Colonic mucosa (tissue), 4 donors: Measurements from ENCODE around the gene IRF2. TPM values are rescaled to one million over a fixed set of nuclear protein-coding genes. Genes with fewer than 3 reads are reported as not detected.

Experiments
- DNase-seq: peaks from one replicate; pipeline ENCODE4 v3.0.0-alpha.2; 2020
- H3K27ac ChIP-seq: fragments of 200-600 bp; one replicate; pipeline ENCODE4 v1.8.0; 2021
- H3K27me3 ChIP-seq: fragments of 200-600 bp; one replicate; pipeline ENCODE4 v1.8.0; 2021
- H3K36me3 ChIP-seq: fragments of 200-600 bp; one replicate; pipeline ENCODE4 v1.8.0; 2021
- H3K4me1 ChIP-seq: fragments of 200-600 bp; one replicate; pipeline ENCODE4 v1.8.0; 2021; ENCODE audit warnings: mild to moderate bottlenecking
- H3K4me3 ChIP-seq: fragments of 200-600 bp; one replicate; pipeline ENCODE4 v1.8.0; 2021
- H3K9ac ChIP-seq, 2 donors: one replicate each; pipeline ENCODE4 v1.7.0; 2013; ENCODE audit warnings: control low read depth in 2 of 2, low read depth in 2 of 2, low read length in 2 of 2
- H3K9me3 ChIP-seq: fragments of 200-600 bp; one replicate; pipeline ENCODE4 v1.8.0; 2021
- intact Hi-C: fragments of 100-400 bp; cut with DNase I; formaldehyde crosslinking; loops from one replicate; pipeline ENCODE4 v1.14.1; 2022
- total RNA-seq, 2 donors: library from RNA; stranded (reverse); fragmentation: NEBNext Ultra II Directional in 1 of 2; extraction: Animal tissue kit (Norgen Biotek cat#: 25700) in 1 of 2; gene quantifications; one replicate each; pipeline ENCODE4 v1.2.1, GENCODE V29; 2021
- TF ChIP-seq, protein P1 (sequence below): fragments of 200-600 bp; IDR thresholded peaks from one replicate; pipeline ENCODE4 v1.8.0; 2022; ENCODE audit warnings: antibody characterized with exemption, mild to moderate bottlenecking
- donor health status: healthy.
- donor health status: DM: no; HTN: no; CAD: no.
- donor health status: DM: no; HTN: no; CAD: no.

Gene IRF2
- total RNA-seq, 2 donors from 2014 or later, result 36.2 to 61.9 TPM

DNA sequence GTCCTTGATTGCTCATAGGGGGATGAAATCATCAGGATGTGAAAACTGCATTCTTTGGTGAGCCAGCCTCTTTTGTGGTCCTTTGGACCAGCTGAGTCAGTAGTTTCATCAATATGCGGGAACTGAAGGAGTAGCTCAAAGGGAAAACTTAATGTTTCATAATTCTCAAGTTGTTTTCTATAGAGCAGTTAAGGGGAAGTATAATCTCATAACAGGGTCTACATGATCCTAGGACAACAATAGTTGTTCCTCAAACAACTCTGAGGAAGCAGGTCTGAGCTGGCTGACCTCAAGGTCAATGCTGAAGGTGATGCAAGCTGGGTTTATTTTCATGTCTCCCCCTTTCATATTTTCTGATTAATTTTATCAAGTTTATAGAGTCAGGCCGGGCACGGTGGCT, 36.1 kb upstream of the IRF2 start:
- Histone ChIP-seq H3K27ac (no peak overlapping the region), H3K9ac (no peak overlapping the region), H3K4me3 (no peak overlapping the region), H3K27me3 (no peaks in the 10 kb centered on the region), H3K36me3 (no peaks in the 10 kb centered on the region), H3K9me3 (no peaks in the 10 kb centered on the region), H3K4me1 (no peaks in the 10 kb centered on the region)
- no peak for DNase-seq
- TF ChIP-seq, protein P1, sequence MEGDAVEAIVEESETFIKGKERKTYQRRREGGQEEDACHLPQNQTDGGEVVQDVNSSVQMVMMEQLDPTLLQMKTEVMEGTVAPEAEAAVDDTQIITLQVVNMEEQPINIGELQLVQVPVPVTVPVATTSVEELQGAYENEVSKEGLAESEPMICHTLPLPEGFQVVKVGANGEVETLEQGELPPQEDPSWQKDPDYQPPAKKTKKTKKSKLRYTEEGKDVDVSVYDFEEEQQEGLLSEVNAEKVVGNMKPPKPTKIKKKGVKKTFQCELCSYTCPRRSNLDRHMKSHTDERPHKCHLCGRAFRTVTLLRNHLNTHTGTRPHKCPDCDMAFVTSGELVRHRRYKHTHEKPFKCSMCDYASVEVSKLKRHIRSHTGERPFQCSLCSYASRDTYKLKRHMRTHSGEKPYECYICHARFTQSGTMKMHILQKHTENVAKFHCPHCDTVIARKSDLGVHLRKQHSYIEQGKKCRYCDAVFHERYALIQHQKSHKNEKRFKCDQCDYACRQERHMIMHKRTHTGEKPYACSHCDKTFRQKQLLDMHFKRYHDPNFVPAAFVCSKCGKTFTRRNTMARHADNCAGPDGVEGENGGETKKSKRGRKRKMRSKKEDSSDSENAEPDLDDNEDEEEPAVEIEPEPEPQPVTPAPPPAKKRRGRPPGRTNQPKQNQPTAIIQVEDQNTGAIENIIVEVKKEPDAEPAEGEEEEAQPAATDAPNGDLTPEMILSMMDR, result no peak
- intact Hi-C loops, result no loop called here

DNA sequence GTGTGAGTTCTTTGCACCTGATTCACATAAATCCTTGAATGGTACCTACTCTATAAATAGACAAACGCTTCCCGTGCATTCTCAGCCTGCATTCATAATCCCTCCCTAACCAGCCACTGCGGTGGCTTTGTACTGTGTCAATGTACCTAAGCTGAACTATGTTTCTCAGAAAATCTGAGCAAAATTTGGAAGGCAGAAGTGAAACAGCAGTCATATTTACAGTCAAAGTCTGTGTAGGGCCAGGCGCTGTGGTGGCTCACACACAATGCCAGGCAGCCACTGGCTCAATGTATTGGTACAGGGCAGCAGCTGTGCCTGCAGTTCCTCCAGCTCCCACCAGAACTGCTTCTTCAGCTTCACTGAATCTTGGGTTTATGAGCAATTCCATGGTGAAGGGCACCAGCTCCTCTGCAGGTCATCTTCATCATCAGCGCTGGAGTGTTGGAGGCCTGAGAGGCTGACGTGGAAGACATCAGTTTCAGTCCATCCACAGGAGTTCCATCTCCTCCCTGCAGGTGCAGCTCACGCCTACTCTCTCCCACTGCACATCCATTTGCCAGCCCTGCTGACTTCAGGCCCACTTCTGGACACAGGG, 32.3 kb upstream of the IRF2 start:
- Histone ChIP-seq H3K9ac (no peak overlapping the region), H3K4me3 (no peak overlapping the region), H3K27me3 (no peaks in the 10 kb centered on the region), H3K9me3 (no peaks in the 10 kb centered on the region), H3K36me3 (no peaks in the 10 kb centered on the region), H3K4me1 (no peaks in the 10 kb centered on the region), H3K27ac (no peak overlapping the region)
- intact Hi-C loops, result no loop called here
- no peak for DNase-seq
- TF ChIP-seq, protein P1, result no peak

DNA sequence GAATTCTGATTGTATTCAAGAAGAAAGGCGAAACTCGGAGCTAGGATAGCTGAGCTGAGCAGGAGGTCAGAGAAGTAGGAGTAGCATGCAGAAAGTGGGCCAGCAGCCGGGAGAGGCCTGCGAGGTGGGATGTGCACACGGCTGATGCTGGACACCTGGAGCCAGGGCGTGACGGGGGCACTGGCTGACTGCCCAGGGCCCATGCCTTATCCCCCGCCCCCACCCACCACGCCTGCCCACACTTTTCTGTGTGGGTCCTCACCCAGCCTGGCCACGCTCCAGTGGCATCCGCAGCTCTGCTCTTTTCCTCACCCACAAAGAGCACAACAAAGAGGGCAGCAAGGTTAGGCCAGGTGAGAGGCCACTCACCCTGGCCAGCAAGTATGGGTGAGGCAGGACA, 30.0 kb upstream of the IRF2 start:
- Histone ChIP-seq H3K9ac (no peak overlapping the region), H3K4me1 (no peaks in the 10 kb centered on the region), H3K9me3 (no peaks in the 10 kb centered on the region), H3K27me3 (no peaks in the 10 kb centered on the region), H3K27ac (no peak overlapping the region), H3K4me3 (no peak overlapping the region), H3K36me3 (no peaks in the 10 kb centered on the region)
- intact Hi-C loops, result no loop called here
- TF ChIP-seq, protein P1, result no peak
- DNase-seq, result no peak

DNA sequence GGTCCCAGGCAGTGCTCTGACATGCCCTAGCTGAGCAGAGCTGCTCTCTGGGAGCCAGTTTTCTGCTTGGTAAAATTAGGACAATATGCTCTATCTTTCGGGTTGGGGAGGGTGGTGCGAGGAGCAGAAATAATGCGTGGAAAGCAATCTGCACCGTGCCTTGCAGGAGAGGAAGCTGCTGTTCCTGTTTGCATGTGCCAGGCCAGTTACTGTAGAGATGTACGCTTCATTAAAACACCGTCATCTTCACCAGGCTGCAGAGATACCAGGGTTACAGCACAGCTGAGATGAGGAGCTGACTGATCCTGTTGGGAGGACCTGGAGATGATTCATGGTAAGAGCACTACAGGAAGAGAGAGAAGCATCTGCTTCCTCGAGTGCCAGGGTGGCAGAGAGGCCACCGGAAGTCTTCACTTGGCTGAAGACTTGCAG, 29.5 kb upstream of the IRF2 start:
- Histone ChIP-seq H3K27me3 (no peaks in the 10 kb centered on the region), H3K4me3 (no peak overlapping the region), H3K4me1 (no peaks in the 10 kb centered on the region), H3K9me3 (no peaks in the 10 kb centered on the region), H3K36me3 (no peaks in the 10 kb centered on the region), H3K9ac (no peak overlapping the region), H3K27ac (no peak overlapping the region)
- no peak for DNase-seq
- TF ChIP-seq, protein P1, result no peak
- intact Hi-C loops, result no loop called here

DNA sequence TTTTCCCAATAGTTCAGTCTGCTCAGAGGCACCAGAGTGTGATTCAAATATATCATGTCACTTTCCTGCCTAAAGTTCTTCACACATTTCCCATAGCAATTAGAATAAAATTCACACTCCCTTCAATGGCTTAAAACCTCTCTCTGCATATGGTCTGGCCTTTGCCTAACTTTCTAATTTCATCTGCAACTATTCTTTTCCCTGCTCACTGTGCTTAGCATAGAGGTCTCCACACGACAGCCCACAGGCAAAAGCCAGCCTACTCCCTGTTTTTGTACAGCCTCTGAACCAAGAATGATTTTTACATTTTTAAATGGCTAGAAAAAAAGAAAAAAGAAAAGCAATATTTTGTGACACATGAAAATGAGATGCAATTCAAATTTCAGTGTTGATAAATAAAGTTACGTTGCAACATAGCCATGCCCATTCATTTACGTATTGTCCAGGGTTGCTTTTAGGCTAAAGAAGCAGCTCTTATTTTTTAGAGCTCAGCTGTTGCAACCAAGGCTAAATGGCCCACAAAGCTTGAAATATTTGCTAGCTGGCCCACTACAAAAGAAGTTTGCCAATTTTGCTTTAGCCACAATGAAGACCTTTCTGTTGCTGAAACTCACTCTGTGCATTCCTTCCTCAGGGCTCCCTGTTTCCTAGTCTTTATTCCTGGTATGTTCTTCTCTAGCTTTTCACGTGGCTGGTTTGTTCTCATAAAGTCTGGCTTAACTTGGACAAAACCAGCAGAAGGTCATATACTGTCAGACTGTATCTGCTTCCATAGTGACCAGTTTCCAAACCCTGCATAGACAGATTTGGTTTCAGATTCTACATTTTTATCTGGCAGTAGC, 26.6 kb upstream of the IRF2 start:
- TF ChIP-seq, protein P1, result no peak
- DNase-seq, result no peak
- H3K9ac ChIP-seq, result no peak overlapping the region
- no peaks in the 10 kb centered on the region for H3K36me3 ChIP-seq
- no peak overlapping the region for H3K27ac ChIP-seq
- H3K4me3 ChIP-seq, result no peak overlapping the region
- H3K27me3 ChIP-seq, result no peaks in the 10 kb centered on the region
- no peaks in the 10 kb centered on the region for H3K4me1 ChIP-seq
- intact Hi-C loops, result no loop called here
- no peaks in the 10 kb centered on the region for H3K9me3 ChIP-seq
